Measurements from ENCODE around the gene LARGE1. TPM values are rescaled to one million over a fixed set of nuclear protein-coding genes. Genes with fewer than 3 reads are reported as not detected.

Gene LARGE1
- total and polyA plus RNA-seq, 2 experiments from 2014 or later: 21.2 to 23.6 TPM

DNA sequence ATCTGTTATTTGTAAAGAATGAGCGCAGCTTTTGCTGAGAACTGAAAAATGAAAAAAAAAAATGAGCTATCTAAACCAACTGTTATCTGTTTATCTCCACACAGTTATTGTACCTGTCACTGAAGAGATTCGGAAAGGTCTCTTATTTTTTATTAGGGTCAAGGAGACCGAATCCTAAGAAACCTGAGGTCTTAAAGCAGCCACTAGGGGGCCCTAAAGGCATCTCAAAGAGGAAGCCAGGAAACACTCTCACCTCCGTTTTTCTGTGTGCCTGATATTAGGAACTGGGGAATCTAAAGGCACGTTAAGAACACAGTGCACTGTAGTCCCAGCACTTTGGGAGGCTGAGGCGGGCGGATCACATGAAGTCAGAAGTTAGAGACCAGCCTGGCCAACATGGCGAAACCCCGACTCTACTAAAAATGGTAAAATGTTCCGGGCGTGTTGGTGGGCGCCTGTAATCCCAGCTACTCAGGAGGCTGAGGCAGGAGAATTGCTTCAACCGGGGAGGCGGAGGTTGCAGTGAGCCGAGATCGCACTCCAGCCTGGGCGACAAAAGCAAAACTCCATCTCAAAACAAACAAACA lies 3.5 kb upstream of the LARGE1 start:
- no peak overlapping the region for H2AFZ ChIP-seq
- H3K4me2 ChIP-seq: peak overlapping the region; percentile 98
- peaks cover 4% of the 10 kb centered on the region for H3K4me1 ChIP-seq (ENCODE audit: insufficient read depth)
- H3K27me3 ChIP-seq: peaks cover 3% of the 10 kb centered on the region
- no peak overlapping the region for H3K27ac ChIP-seq
- H4K20me1 ChIP-seq (ENCODE audit: insufficient read depth, poor library complexity, severe bottlenecking): peaks cover 9% of the 10 kb centered on the region
- 49% methylated on average over 17 of the region's 17 CpGs for WGBS (ENCODE audit: low lambda C conversion rate, missing lambda C conversion rate)
- H3K36me3 ChIP-seq (replicated peaks; ENCODE audit: insufficient read depth, low read depth): no peaks in the 10 kb centered on the region
- DNase-seq (ENCODE audit: low spot score): peak; percentile 91
- peaks cover 14% of the 10 kb centered on the region for H3K79me2 ChIP-seq
- TF ChIP-seq, protein P1, sequence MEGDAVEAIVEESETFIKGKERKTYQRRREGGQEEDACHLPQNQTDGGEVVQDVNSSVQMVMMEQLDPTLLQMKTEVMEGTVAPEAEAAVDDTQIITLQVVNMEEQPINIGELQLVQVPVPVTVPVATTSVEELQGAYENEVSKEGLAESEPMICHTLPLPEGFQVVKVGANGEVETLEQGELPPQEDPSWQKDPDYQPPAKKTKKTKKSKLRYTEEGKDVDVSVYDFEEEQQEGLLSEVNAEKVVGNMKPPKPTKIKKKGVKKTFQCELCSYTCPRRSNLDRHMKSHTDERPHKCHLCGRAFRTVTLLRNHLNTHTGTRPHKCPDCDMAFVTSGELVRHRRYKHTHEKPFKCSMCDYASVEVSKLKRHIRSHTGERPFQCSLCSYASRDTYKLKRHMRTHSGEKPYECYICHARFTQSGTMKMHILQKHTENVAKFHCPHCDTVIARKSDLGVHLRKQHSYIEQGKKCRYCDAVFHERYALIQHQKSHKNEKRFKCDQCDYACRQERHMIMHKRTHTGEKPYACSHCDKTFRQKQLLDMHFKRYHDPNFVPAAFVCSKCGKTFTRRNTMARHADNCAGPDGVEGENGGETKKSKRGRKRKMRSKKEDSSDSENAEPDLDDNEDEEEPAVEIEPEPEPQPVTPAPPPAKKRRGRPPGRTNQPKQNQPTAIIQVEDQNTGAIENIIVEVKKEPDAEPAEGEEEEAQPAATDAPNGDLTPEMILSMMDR (IDR thresholded peaks at IDR 0.05; ENCODE audit: poor library complexity): peak; percentile 81
- TF ChIP-seq EZH2 (IDR thresholded peaks at IDR 0.05; ENCODE audit: borderline replicate concordance): no peak
- no peaks in the 10 kb centered on the region for H3K9me2 ChIP-seq (replicated peaks; ENCODE audit: insufficient read depth)
- H3K9me3 ChIP-seq (ENCODE audit: low read depth): no peaks in the 10 kb centered on the region
- H3K4me3 ChIP-seq: no peak overlapping the region

DNA sequence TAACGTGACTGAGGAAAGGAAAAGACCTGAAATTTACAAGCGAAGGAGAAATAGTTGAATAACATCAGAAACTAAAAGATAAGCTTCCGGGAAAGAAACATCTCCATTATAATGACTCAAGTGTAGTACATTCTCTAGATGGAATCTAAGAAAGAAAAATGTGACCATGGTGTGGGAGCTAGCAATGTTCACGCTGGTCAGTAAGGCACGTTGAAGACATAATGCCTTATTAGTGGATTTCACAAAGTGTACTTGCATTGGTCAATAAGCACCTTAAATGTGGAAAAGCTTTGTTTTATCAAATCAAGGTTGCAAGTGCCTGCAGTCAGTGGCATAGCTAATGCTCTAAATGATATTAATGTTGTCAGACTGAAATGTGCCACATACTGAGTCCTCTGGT lies 2.8 kb upstream of the LARGE1 start:
- Histone ChIP-seq H3K79me2 (peaks cover 20% of the 10 kb centered on the region), H3K36me3 (replicated peaks; ENCODE audit: insufficient read depth, low read depth) (no peaks in the 10 kb centered on the region), H3K27me3 (peaks cover 3% of the 10 kb centered on the region), H3K9me3 (ENCODE audit: low read depth) (no peaks in the 10 kb centered on the region), H2AFZ (peak overlapping the region; percentile 100), H3K4me2 (peak overlapping the region; percentile 98), H4K20me1 (ENCODE audit: insufficient read depth, poor library complexity, severe bottlenecking) (peaks cover 15% of the 10 kb centered on the region), H3K9me2 (replicated peaks; ENCODE audit: insufficient read depth) (no peaks in the 10 kb centered on the region), H3K27ac (peak overlapping the region; percentile 80), H3K4me1 (ENCODE audit: insufficient read depth) (peaks cover 4% of the 10 kb centered on the region), H3K4me3 (peak overlapping the region; percentile 97)
- WGBS (ENCODE audit: low lambda C conversion rate, missing lambda C conversion rate): under 1% methylated on average over 5 of the region's 5 CpGs
- DNase-seq (ENCODE audit: low spot score): no peak
- TF ChIP-seq, protein P1 (IDR thresholded peaks at IDR 0.05; ENCODE audit: poor library complexity): no peak
- TF ChIP-seq EZH2phosphoT487 (IDR thresholded peaks at IDR 0.05; ENCODE audit: low read depth, severe bottlenecking, unreplicated experiment) (no peak), EZH2 (IDR thresholded peaks at IDR 0.05; ENCODE audit: borderline replicate concordance) (no peak)

- H3K9me3 ChIP-seq (ENCODE audit: low read depth): no peaks in the 10 kb centered on the region
- peak overlapping the region; percentile 80 for H3K27ac ChIP-seq
- WGBS (ENCODE audit: low lambda C conversion rate, missing lambda C conversion rate): under 1% methylated on average over 23 of the region's 23 CpGs
- H3K4me3 ChIP-seq: peak overlapping the region; percentile 97
- H3K4me2 ChIP-seq: peak overlapping the region; percentile 98
- H2AFZ ChIP-seq: peak overlapping the region; percentile 100
- H3K79me2 ChIP-seq: peaks cover 26% of the 10 kb centered on the region
- DNase-seq (ENCODE audit: low spot score): peak; percentile 70
- peaks cover 21% of the 10 kb centered on the region for H4K20me1 ChIP-seq (ENCODE audit: insufficient read depth, poor library complexity, severe bottlenecking)
- H3K4me1 ChIP-seq (ENCODE audit: insufficient read depth): peaks cover 5% of the 10 kb centered on the region
- peaks cover 3% of the 10 kb centered on the region for H3K27me3 ChIP-seq
- H3K36me3 ChIP-seq (replicated peaks; ENCODE audit: insufficient read depth, low read depth): no peaks in the 10 kb centered on the region
- H3K9me2 ChIP-seq (replicated peaks; ENCODE audit: insufficient read depth): no peaks in the 10 kb centered on the region
- TF ChIP-seq, protein P1 (IDR thresholded peaks at IDR 0.05; ENCODE audit: poor library complexity): no peak
- TF ChIP-seq EZH2phosphoT487 (IDR thresholded peaks at IDR 0.05; ENCODE audit: low read depth, severe bottlenecking, unreplicated experiment) (no peak), EZH2 (IDR thresholded peaks at IDR 0.05; ENCODE audit: borderline replicate concordance) (no peak)
Observed at GRCh38 chr22:33922349-33922681, 2.0 kb upstream of the LARGE1 start.

All from hepatocyte (in vitro differentiated cells).